B cell (primary cell): ENCODE results near the gene TWIST2. TPM values are rescaled to one million over a fixed set of nuclear protein-coding genes. Genes with fewer than 3 reads are reported as not detected.

Experiments used
- ATAC-seq: fragments of 200-7000 bp; cut with Tn5 transposase; one replicate; pipeline ENCODE4 v1.10.0; 2021; ENCODE audit warnings: low read depth, mild to moderate bottlenecking, moderate number of reproducible peaks, moderate library complexity
- CTCF ChIA-PET: fragments of 350-600 bp; sonication (Branson Sonifier 250); formaldehyde crosslinking; loops from one replicate; lab custom pipeline; 2021; ENCODE audit warnings: antibody characterized with exemption, inconsistent platforms; lab: Charles Lee
- POLR2A ChIA-PET: fragments of 350-600 bp; sonication (Branson Sonifier 250); formaldehyde crosslinking; loops from one replicate; lab custom pipeline; 2021; ENCODE audit warnings: antibody characterized with exemption; lab: Charles Lee
- DNase-seq: peaks from one replicate; pipeline ENCODE4 v3.0.0; 2013
- H2AFZ ChIP-seq: 2 replicates; pipeline ENCODE4 v1.6.1; 2012; ENCODE audit warnings: mild to moderate bottlenecking, low read depth, low read length; ENCODE audit not compliant: insufficient read depth, poor library complexity, severe bottlenecking
- H3K27ac ChIP-seq, 2 donors: 1 replicate in 1 of 2; 2 replicates in 1 of 2; pipeline ENCODE4 v1.5.1; 2012 to 2013; ENCODE audit warnings: low read length in 2 of 2, mild to moderate bottlenecking in 2 of 2, moderate library complexity in 1 of 2
- H3K27me3 ChIP-seq, 4 experiments: fragments of 200-600 bp in 1 of 4; sonication (generic) in 1 of 4; replicated peaks in 1 of 4; 1 replicate in 2 of 4; 2 replicates in 2 of 4; pipeline versions ENCODE4 v1.6.1 to v1.7.0; 2013 to 2016; ENCODE audit warnings: low read length in 3 of 4, mild to moderate bottlenecking in 2 of 4, mixed read lengths in 1 of 4, moderate library complexity in 1 of 4; ENCODE audit not compliant: insufficient read depth in 4 of 4, control insufficient read depth in 3 of 4; ENCODE audit errors: control extremely low read depth in 1 of 4
- H3K36me3 ChIP-seq, 2 experiments: replicated peaks in 1 of 2; 1 replicate in 1 of 2; 2 replicates in 1 of 2; pipeline versions ENCODE4 v1.6.1 to v1.7.1; 2013; ENCODE audit warnings: low read length in 1 of 2; ENCODE audit not compliant: insufficient read depth in 2 of 2, control insufficient read depth in 1 of 2; ENCODE audit errors: control extremely low read depth in 1 of 2, extremely low read depth in 1 of 2
- H3K4me1 ChIP-seq, 2 donors: fragments of 200-600 bp in 1 of 2; sonication (generic) in 1 of 2; 1 replicate in 1 of 2; 2 replicates in 1 of 2; pipeline versions ENCODE4 v1.5.1 to v1.6.1; 2013 to 2017; ENCODE audit warnings: low read length in 2 of 2; ENCODE audit not compliant: control insufficient read depth in 2 of 2, insufficient read depth in 2 of 2
- H3K4me2 ChIP-seq: replicated peaks from 2 replicates; pipeline ENCODE3; 2012; ENCODE audit warnings: mild to moderate bottlenecking, low read depth, low read length; ENCODE audit not compliant: poor library complexity, severe bottlenecking
- H3K4me3 ChIP-seq, 5 experiments: fragments of 200-600 bp in 1 of 5; sonication (generic) in 1 of 5; 1 replicate in 3 of 5; 2 replicates in 2 of 5; pipeline versions ENCODE4 v1.5.1 to v1.7.0; 2011 to 2016; ENCODE audit warnings: low read length in 4 of 5, mild to moderate bottlenecking in 4 of 5, low read depth in 2 of 5, control low read depth in 1 of 5, moderate library complexity in 1 of 5; ENCODE audit not compliant: insufficient read depth in 1 of 5; ENCODE audit errors: control extremely low read depth in 1 of 5, extremely low read depth in 1 of 5
- H3K79me2 ChIP-seq: fragments of 200-600 bp; sonication (generic); one replicate; pipeline ENCODE4 v1.6.0; 2016; ENCODE audit warnings: low read length; ENCODE audit not compliant: control insufficient read depth, insufficient read depth
- H3K9ac ChIP-seq: fragments of 200-600 bp; sonication (generic); 2 replicates; pipeline ENCODE4 v1.6.1; 2017; ENCODE audit warnings: mild to moderate bottlenecking, low read length, moderate library complexity
- H3K9me3 ChIP-seq, 3 donors: one replicate each; pipeline versions ENCODE4 v1.6.1 to v1.7.1; 2013; ENCODE audit warnings: low read length in 2 of 3; ENCODE audit not compliant: control insufficient read depth in 2 of 3, insufficient read depth in 1 of 3; ENCODE audit errors: control extremely low read depth in 1 of 3
- H4K20me1 ChIP-seq: 2 replicates; pipeline ENCODE4 v1.6.0; 2012; ENCODE audit warnings: mild to moderate bottlenecking, low read length; ENCODE audit not compliant: insufficient read depth, control insufficient read depth, poor library complexity, severe bottlenecking
- H3K27ac Mint-ChIP-seq: one replicate; pipeline ENCODE4 v1.8.0; 2021; ENCODE audit warnings: mixed read lengths
- H3K27me3 Mint-ChIP-seq: one replicate; pipeline ENCODE4 v1.8.0; 2021; ENCODE audit warnings: mixed read lengths
- H3K4me1 Mint-ChIP-seq: one replicate; pipeline ENCODE4 v1.8.0; 2021; ENCODE audit warnings: mixed read lengths
- H3K4me3 Mint-ChIP-seq: one replicate; pipeline ENCODE4 v1.8.0; 2021; ENCODE audit warnings: mixed read lengths
- H3K9me3 Mint-ChIP-seq: one replicate; pipeline ENCODE4 v1.8.0; 2022; ENCODE audit warnings: mixed read lengths; ENCODE audit not compliant: insufficient read depth
- CTCF ChIP-seq: fragments of 200-600 bp; IDR thresholded peaks from one replicate; pipeline ENCODE4 v1.8.0; 2022; ENCODE audit warnings: antibody characterized with exemption, mild to moderate bottlenecking
- EZH2 ChIP-seq: IDR thresholded peaks from 2 replicates; pipeline ENCODE4 v1.6.1; 2012; ENCODE audit warnings: borderline replicate concordance, low read depth, mild to moderate bottlenecking, moderate library complexity, low read length; ENCODE audit not compliant: insufficient read depth, poor library complexity, severe bottlenecking
- WGBS: methylation state at CpG from one replicate; pipeline ENCODE4 v1.1.5; 2013; ENCODE audit warnings: missing lambda C conversion rate; ENCODE audit not compliant: insufficient coverage; 5-methylcytosine and 5-hydroxymethylcytosine counted together
- intact Hi-C: fragments of 100-400 bp; cut with micrococcal nuclease; formaldehyde crosslinking; loops from one replicate; pipeline ENCODE4 v1.10.0; 2022
- polyA plus RNA-seq: library from polyadenylated mRNA; depleted of rRNA; stranded (reverse); fragments of >200 nt; gene quantifications from 2 replicates; pipeline ENCODE4 v1.2.3, GENCODE V29; 2012
- total RNA-seq, 2 donors: library from RNA; stranded (reverse); fragments of 120-200 nt in 1 of 2; gene quantifications; 1 replicate in 1 of 2; 2 replicates in 1 of 2; pipeline versions ENCODE4 v1.2.3 to v1.2.4, GENCODE V29; 2013 to 2022

The TWIST2 gene
- total and polyA plus RNA-seq, 2 donors (not counting 1 experiment from before 2014, with no cell fraction given) = 0.07 TPM; not detected in 1

- H3K4me1 Mint-ChIP-seq = no peaks in the 10 kb centered on the region
- peaks cover 0 to 8% (median 3%) of the 10 kb centered on the region in 4 experiments for H3K27me3 ChIP-seq
- H3K9me3 ChIP-seq = no peaks in the 10 kb centered on the region
- ChIA-PET POLR2A (no interaction called here), CTCF (no interaction called here)
- no peak overlapping the region for H3K27ac ChIP-seq
- H2AFZ ChIP-seq = no peak overlapping the region
- no peak for DNase-seq
- H3K4me3 ChIP-seq = no peak overlapping the region
- no peak overlapping the region for H3K9ac ChIP-seq
- H3K4me2 ChIP-seq = no peak overlapping the region
- H4K20me1 ChIP-seq = no peaks in the 10 kb centered on the region
- no peak for TF ChIP-seq EZH2
- TF ChIP-seq CTCF = no peak
- no peaks in the 10 kb centered on the region for H3K79me2 ChIP-seq
- no peaks in the 10 kb centered on the region for H3K36me3 ChIP-seq
- peaks cover 27% of the 10 kb centered on the region for H3K27me3 Mint-ChIP-seq
- no peak overlapping the region for H3K27ac Mint-ChIP-seq
- H3K9me3 Mint-ChIP-seq = no peaks in the 10 kb centered on the region
- no peaks in the 10 kb centered on the region for H3K4me1 ChIP-seq
- intact Hi-C loops = no loop called here
- ATAC-seq = no peak
- H3K4me3 Mint-ChIP-seq = no peak overlapping the region
Measured at GRCh38 chr2:238838786-238839327, 9.0 kb upstream of the TWIST2 start.

- Histone ChIP-seq H3K36me3 (no peaks in the 10 kb centered on the region), H3K9ac (no peak overlapping the region)
- ATAC-seq = no peak
Measured at GRCh38 chr2:238839428-238839827, 8.5 kb upstream of the TWIST2 start.

More at GRCh38 chr2:238839428-238839827, 8.5 kb upstream of the TWIST2 start:
- no peaks in the 10 kb centered on the region for H3K79me2 ChIP-seq
- TF ChIP-seq EZH2 = no peak
- TF ChIP-seq CTCF = no peak
- POLR2A ChIA-PET = no interaction called here
- H2AFZ ChIP-seq = no peak overlapping the region
- DNase-seq = no peak
- Mint-ChIP-seq H3K27me3 (peaks cover 33% of the 10 kb centered on the region), H3K4me3 (no peak overlapping the region), H3K27ac (no peak overlapping the region), H3K9me3 (no peaks in the 10 kb centered on the region), H3K4me1 (no peaks in the 10 kb centered on the region)
- 92% methylated on average over 1 of the region's 2 CpGs for WGBS
- no peak overlapping the region for H3K4me3 ChIP-seq
- H3K4me2 ChIP-seq = no peak overlapping the region
- H3K27me3 ChIP-seq = peaks cover 0 to 8% (median 6%) of the 10 kb centered on the region in 4 experiments
- intact Hi-C loops = no loop called here
- H3K4me1 ChIP-seq = no peaks in the 10 kb centered on the region
- CTCF ChIA-PET = no interaction called here
- H3K9me3 ChIP-seq = no peaks in the 10 kb centered on the region
- no peak overlapping the region for H3K27ac ChIP-seq
- H4K20me1 ChIP-seq = no peaks in the 10 kb centered on the region
